OCI-M2 (cell line): ENCODE data around the gene MUC13.
"Not testable (repeated sequence)": the region's sequence is repeated elsewhere in the genome, so short reads cannot be mapped to it uniquely, and the experiment has no call there.

ENCODE experiments used
- DNase-seq: peaks from one replicate; lab custom pipeline; 2025; ENCODE audit not compliant: unreplicated experiment; lab: John Stamatoyannopoulos, UW

Gene MUC13

DNA sequence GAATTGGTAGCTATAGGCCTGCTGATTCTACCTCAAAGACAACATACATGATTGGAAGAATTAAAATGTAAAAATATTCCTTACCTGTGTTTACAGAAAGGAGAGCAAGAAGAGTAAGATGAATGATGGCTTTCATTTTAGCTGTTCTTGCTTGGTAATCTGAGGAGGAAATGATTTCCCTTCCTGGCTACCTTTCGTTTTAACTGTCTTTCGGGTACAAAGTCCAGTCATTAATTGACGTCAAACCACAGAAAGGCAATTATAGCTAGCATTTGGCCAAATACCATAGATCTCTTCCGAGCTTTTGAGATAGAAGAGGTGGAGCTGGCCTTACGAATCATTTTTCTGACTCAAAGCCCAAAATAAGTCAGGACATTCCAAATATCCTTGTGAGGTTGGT, at the start of gene MUC13:
Gene MUC13, minus strand, starts transcription at position 175 of the 400 bp plus-strand sequence. Its CDS starts 39 bp downstream, at position 136.
- no peak for DNase-seq

- no peak for DNase-seq
Measured at GRCh38 chr3:124982855-124983254, 48.3 kb upstream of the MUC13 start.

DNA sequence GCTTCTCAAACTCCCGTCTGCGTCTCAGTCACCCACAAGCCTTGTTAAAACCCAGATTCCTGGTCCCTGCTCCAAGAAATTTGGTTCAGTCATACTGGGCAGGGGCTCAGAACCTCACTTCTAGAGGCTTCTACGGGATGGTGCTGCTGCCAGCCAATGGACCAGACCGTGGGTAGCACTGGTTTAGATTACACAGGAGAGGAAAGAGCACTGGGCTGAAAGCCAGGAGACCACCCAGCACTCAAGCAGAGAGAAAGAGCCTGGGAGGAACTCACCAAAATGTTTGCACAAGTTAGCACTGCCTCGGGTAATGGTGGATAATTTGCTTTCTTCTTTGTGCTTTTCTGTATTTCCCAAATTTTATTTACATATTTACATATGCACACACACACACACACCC, 46.9 kb upstream of the MUC13 start:
- no peak for DNase-seq

- no peak for DNase-seq
Measured at GRCh38 chr3:124978627-124979026, 44.1 kb upstream of the MUC13 start.

- DNase-seq = no peak
Measured at GRCh38 chr3:124976383-124976782, 41.8 kb upstream of the MUC13 start.

DNA sequence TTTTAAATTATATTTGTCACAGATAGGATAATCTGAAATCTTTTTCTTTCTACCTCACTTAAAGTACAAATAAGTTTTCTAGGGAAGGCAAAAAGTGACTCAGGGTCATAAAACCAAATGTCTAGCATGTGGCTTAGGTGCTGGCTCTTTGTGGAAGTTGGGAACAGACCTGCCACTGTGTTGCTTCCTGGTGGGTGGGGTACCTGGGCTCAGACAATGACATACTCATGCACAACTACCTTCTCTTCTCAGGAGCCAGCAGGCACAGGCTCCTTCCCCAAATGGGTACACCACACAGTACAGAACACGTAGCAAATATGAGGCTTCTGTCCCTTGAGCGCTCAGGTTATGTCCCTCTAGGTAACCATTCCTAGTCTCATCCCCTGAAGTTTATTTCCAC, 40.1 kb upstream of the MUC13 start:
- no peak for DNase-seq

DNA sequence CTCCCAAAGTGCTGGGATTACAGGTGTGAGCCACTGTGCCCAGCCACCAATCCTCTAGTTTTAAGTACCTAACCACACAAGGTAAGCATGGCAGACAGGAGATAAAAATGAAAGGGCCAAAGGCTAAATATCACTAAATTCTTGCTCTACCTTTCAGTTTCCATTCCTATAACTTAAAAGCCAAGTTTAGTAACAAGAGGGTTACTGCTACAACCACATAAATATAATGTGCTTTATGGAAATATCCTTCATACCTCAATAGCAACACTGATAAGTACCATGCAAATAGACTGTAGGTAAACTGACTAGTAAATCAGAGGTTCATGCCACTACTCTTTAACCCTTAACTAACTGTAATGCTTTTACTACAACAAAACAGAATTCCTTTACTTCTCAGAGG, 38.7 kb upstream of the MUC13 start:
- DNase-seq = no peak

GRCh38 chr3:124972457-124972856, 37.9 kb upstream of the MUC13 start:
- no peak for DNase-seq

DNA sequence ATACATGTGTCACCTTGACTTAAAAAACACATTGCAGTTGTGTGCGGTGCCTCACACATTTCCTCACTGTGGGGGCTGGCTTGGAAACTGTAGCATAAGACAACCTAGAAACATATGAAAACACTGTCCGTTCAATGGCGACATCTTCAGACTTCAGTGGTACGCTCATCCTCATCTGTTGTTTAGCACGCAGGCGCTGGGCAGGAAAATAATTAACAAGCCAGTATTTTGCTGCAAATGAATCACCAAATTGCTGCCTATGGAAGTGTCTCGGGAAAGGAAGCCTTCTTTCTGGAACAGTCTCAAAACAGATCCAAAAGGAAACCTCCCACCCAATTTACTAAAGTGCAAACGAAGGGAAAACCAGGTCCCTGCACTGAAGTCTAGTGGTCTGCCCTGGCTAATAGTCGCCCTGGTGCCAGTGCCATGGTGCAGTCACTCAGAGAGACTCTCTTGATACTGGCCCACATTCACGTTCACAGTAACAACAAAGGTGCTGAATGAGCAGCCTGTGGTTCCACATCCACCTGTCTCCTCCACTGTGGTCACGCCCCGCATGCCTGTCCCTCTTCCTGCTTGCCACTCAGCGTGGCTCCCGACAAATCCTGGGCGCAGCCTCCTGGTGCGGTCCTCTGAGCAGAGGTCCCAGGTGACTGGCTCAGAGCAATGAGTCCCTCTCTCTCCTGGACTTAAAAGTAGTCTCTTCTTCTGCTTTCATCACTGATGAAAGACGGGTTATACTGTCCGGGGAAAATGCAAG, 35.6 kb upstream of the MUC13 start:
- no peak for DNase-seq

GRCh38 chr3:124969190-124969589, 34.6 kb upstream of the MUC13 start:
- no peak for DNase-seq

DNA sequence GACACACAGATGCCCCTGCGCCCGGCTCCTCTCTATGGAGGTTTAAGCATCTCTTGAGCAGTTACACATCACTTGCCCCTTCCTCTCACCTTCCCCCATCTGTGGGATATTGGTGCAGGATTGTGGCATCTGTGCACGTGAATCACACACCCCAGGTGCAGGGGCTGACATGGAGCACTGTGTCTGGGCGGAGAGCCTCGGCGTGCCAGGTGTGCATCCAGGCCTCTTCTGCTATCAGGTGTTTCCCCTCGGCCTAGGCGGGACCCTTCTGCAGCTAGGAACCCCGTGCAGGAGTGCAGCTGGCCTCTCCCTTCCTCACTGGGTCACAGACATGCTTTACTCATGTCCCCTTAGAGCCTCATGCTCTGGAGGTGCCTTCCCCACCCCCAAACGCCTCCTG, 33.4 kb upstream of the MUC13 start:
- DNase-seq = no peak

DNA sequence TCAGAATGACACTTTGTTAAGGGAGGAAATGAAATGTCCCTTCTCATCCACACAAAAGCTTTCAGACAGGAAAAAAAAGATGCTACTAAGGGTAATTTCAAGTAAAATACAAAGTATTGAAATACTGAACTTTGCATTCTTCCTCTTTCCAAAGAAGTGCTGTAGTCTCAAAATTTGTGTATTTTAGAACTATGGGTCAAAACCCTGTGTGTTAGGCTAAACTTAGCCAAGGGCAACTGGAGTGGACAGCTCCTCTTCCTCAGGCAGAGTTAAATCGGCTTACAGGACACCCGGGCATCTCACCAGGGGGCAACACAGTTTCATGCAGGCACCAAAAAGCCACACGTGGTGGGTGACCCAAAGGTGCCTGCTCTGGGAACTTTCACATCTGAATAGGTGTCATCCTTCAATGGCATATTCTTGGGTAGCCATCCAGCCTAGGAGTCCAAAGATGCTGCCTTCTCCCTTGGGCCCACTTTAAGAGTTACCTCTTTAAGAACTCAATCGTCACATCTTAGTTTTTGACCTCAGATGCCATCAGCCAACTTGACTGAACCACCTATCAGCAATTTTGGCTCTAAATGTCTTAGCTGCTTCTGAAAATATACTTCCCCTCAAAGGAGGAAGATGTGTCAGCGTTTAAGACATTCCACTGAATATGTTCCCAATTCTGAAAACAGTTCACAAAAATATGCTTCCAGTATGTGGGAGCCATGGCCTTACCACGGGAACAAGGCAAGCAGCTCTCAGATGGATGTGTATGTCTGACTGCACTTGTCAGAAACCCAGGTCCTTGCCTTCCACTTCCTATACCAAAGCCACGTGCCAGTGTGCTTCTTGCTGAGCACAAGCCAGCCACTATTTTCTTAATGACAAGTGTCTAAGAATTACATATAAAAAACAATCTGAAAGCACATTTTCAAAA, 32.2 kb upstream of the MUC13 start:
- DNase-seq = no peak

- DNase-seq = no peak
Measured at GRCh38 chr3:124965413-124965812, 30.9 kb upstream of the MUC13 start.

DNA sequence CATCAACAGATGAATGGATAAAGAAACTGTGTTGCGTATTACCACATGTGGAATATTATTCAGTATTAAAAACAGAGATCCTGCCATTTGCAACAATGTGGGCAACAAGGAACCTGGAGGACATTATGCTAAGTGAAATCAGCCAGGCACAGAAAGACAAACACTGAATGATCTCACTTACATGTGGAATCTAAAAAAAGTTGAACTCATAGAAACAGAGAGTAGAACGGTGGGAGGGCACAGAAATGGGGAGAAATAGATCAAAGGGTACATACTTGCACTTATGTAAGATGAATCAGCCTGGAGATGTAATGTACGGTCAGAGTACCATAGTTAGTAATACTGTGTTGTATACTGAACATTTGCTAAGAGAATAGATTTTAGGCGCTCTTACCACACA, 29.8 kb upstream of the MUC13 start:
- DNase-seq = no peak

- no peak for DNase-seq
Measured at GRCh38 chr3:124963755-124964154, 29.2 kb upstream of the MUC13 start.

- no peak for DNase-seq
Measured at GRCh38 chr3:124962403-124962940, 27.9 kb upstream of the MUC13 start.

- DNase-seq = no peak
Measured at GRCh38 chr3:124960698-124961097, 26.1 kb upstream of the MUC13 start.

DNA sequence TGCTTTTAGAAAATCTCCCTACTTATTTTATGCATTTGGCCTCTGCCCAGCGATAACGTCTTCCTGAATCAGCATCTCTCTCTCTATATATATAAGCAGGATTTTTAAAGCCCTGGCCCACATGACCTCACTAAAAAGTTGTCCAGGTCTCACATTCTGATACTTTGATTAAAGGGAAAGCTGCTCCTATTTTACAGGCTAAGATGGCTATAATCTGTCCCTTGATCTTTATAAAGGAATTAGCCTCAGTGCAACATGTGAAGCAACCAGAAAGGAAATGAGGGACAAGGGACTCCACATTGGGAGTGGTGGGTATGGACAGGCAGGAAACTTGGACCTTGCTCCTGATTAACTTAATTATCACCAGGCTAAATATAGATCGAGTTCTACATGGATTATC, 25.6 kb upstream of the MUC13 start:
- no peak for DNase-seq

DNA sequence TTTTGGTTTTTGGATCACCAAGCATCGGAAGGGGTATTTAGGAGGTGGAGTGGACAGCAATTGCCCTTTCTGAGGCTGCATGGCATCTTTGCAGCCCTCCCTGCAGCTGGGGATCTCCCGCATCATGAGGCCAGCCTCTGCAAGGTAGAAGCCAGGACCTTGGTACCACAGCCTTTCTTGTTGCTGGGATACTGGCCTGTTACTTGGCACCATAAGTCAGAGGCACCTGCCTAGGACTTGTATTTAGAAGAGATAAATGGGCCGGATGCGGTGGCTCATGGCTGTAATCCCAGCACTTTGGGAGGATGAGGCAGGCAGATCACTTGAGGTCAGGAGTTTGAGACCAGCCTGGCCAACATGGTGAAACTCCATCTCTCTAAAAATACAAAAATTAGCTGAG, 23.4 kb upstream of the MUC13 start:
- not testable (repeated sequence) for DNase-seq

- DNase-seq = no peak
Measured at GRCh38 chr3:124952282-124952855, 17.8 kb upstream of the MUC13 start.

- no peak for DNase-seq
Measured at GRCh38 chr3:124951511-124952281, 17.1 kb upstream of the MUC13 start.
